Astrocyte of the cerebellum (primary cell): Measurements from ENCODE around the gene PLA2G2C.

Source experiments
- DNase-seq: peaks from one replicate; pipeline ENCODE4 v3.0.0-alpha.2; 2011; ENCODE audit warnings: low read depth
- H3K4me3 ChIP-seq: 2 replicates; pipeline ENCODE4 v1.5.1; 2011; ENCODE audit warnings: mild to moderate bottlenecking, low read depth, low read length, moderate library complexity
- in situ Hi-C: cut with HindIII; loops from 2 replicates; pipeline ENCODE4 v1.10.0; 2017; ENCODE audit warnings: low sequenced_read_pairs
- TF ChIP-seq, protein P1 (sequence below): IDR thresholded peaks from 2 replicates; pipeline ENCODE4 v1.5.1; 2012; ENCODE audit warnings: low read length, low read depth, moderate library complexity, mild to moderate bottlenecking; ENCODE audit errors: missing control alignments

PLA2G2C gene

DNA sequence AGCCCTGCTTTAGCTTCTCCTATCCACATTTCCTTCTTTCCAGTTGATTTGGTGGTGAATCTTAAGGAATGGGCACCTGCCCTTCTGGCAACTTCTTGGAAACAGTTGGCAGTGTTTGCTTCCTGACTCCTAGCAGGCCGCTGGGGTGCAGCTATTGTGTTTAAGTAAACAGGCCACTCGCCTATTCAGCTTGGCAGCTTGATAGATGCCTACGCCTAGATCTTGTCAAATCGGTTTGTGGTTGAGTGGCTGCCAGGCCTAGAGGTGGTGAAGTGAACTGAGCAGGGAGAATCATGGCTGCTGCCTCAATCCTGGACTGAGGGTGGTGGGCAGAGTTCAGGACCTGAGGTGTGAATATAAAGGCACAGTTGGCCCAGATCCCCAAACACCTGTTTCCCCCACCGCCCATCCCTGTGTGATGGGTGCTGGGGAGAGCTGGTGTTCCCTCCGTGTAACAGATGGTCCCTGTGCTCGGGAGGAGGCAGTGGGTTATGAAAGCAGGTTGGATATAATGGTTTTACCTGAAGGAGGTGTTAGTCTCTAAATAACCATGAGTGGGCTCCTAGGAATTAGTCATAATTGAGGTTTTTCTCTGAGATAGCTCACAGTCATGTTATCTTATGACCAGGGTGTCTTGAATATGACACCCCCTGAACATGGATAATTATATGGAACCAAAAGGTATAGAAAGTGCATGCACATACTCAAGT is 940 bp upstream of the PLA2G2C start:
- no peak overlapping the region for H3K4me3 ChIP-seq
- TF ChIP-seq, protein P1, sequence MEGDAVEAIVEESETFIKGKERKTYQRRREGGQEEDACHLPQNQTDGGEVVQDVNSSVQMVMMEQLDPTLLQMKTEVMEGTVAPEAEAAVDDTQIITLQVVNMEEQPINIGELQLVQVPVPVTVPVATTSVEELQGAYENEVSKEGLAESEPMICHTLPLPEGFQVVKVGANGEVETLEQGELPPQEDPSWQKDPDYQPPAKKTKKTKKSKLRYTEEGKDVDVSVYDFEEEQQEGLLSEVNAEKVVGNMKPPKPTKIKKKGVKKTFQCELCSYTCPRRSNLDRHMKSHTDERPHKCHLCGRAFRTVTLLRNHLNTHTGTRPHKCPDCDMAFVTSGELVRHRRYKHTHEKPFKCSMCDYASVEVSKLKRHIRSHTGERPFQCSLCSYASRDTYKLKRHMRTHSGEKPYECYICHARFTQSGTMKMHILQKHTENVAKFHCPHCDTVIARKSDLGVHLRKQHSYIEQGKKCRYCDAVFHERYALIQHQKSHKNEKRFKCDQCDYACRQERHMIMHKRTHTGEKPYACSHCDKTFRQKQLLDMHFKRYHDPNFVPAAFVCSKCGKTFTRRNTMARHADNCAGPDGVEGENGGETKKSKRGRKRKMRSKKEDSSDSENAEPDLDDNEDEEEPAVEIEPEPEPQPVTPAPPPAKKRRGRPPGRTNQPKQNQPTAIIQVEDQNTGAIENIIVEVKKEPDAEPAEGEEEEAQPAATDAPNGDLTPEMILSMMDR = no peak
- DNase-seq = no peak
- in situ Hi-C loops = no loop called here

DNA sequence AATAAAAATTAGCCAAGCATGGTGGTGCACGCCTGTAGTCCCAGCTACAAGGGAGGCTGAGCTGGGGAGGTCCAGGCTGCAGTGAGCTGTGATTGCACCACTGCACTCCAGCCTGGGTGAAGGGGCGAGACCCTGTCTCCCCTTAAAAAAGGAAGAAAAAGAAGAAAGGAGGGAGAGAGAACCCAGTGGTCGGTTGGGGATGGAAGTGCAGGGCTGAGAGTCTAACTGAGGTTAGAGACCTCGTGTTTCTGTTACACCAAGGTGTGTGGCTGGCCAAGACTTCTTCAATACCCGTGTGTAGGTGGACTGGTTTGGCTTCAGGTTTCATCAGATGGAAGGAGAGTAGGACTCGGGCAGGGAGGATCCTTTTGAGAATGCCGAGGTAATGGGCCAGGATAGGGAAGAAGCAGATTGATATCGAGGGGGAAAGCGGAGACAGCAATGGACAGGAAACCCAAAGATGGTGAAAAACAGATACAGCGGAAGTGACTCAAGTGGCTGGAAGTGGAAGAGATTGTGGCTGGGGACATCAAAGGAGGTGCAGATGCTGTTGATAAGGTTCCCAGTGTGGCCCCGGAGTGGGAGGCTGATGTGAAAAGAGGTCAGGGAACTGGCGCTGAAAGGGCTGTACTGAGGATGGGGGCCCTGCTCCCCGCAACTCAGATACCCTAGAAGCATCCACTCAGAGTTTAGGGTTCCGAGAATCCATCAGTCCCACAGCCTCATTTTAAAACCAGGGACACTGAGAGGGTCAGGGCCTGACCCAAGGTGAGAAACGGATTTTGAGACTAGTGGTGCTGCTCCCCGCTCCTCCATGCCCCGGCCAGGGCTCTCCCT is 1.1 kb downstream of the PLA2G2C start:
- in situ Hi-C loops = no loop called here
- H3K4me3 ChIP-seq = no peak overlapping the region
- no peak for DNase-seq
- TF ChIP-seq, protein P1 = no peak

DNA sequence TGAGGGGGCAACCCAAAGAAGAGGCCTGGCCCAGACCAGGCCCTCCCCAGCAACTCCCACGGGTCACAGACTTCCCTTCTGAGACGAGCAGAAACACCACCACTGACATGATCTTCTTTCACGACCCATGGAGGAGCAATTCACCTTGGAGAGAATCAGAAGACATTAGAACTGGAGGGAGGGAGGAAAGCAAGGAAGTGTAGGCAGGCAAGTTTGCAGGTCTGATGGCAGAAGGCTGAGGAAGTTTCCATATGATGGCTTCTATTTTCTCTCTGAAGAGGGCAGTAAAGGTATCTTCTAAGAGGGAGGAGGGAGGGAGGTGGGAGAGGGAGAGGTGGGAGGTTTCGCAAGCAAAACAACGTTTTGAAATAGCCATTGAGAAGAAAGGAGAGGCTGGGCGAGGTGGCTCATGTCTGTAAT is 1.8 kb downstream of the PLA2G2C start:
- H3K4me3 ChIP-seq = no peak overlapping the region
- DNase-seq = no peak
- in situ Hi-C loops = no loop called here
- TF ChIP-seq, protein P1 = no peak

DNA sequence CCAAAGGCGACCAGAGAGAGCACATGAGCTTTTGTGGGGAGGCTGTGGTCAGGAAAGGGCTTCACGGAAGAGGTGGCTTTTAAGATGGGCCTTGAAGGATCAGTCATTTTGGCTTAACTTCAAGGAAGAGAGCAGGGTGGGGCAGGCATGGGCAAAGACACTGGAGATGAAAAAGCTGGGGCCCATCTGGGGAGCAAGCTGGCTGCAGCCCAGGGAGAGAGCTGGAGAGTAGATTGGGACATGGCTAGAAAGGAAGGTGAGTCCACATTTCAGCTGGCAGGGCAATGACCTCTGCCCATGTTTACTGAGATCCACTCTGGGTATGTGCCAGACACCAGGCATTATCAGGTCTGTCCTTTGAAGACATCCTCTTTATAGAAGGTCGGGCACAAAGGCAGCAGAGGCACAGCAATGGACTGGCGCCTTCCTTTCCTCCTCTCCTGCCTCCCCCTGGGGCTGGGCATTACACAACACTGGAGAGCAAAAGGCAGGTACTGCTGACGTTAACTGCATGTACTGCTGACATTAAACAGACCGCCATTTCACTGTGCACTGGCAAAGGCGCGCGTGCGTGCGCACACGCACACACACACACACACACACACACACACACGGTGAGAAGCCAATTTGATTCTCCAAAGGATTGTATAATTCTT is 2.6 kb downstream of the PLA2G2C start:
- in situ Hi-C loops = no loop called here
- TF ChIP-seq, protein P1 = no peak
- no peak for DNase-seq
- no peak overlapping the region for H3K4me3 ChIP-seq

DNA sequence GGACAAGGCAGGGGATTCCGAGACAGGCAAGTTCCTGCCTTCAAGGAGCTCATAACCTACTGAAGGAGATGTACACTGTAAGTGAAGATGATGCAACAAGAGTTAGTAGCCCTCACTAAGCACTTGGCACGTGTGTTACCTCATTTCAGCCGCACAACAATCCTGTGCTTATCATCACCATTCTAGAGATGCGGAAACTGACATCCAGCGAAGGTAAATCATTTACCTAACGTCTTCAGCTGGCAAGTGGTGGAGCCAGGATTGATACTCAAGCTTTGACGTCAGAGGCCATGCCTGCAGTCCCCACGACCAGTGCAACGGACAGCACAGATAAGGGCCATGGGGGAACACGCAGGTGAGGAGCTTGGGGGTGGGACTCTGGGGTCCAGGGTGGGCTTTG is 3.3 kb downstream of the PLA2G2C start:
- in situ Hi-C loops = no loop called here
- TF ChIP-seq, protein P1 = no peak
- DNase-seq = no peak
- H3K4me3 ChIP-seq = no peak overlapping the region

DNA sequence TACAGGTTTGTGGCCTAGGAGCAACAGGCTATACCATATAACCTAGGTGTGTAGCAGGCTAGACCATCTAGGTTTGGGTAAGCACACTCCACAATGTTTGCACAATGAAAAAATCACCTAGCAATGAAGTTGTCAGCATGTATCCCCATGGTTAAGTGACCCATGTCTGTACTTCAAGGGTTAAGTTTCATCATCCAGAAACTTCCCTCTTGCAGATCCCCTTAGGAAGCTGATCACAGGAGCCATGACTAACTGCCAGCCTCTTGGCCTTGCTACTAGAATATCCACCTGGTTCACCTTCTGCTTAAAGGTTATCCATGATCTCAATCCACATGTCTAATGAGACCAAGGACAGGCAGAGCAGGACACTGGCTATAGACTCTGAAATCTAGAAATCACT is 3.9 kb downstream of the PLA2G2C start:
- no peak for DNase-seq

More for the DNA sequence above, 3.9 kb downstream of the PLA2G2C start:
- TF ChIP-seq, protein P1 = no peak
- H3K4me3 ChIP-seq = no peak overlapping the region
- in situ Hi-C loops = no loop called here
